HT-29 (cell line): ENCODE measurements around the gene UBL4B. TPM values are rescaled to one million over a fixed set of nuclear protein-coding genes. Genes with fewer than 3 reads are reported as not detected.

ENCODE experiments used
- DNase-seq: peaks from one replicate; pipeline ENCODE4 v3.0.0-alpha.2; 2015; ENCODE audit warnings: low spot score
- total RNA-seq: library from RNA; depleted of rRNA; stranded (reverse); fragments of >200 nt; shearing (Covaris generic); gene quantifications from 2 replicates; pipeline ENCODE4 v1.2.3, GENCODE V29; 2014; rRNA removed

UBL4B gene
- total RNA-seq, 1 experiment from 2014 or later: not detected

DNA sequence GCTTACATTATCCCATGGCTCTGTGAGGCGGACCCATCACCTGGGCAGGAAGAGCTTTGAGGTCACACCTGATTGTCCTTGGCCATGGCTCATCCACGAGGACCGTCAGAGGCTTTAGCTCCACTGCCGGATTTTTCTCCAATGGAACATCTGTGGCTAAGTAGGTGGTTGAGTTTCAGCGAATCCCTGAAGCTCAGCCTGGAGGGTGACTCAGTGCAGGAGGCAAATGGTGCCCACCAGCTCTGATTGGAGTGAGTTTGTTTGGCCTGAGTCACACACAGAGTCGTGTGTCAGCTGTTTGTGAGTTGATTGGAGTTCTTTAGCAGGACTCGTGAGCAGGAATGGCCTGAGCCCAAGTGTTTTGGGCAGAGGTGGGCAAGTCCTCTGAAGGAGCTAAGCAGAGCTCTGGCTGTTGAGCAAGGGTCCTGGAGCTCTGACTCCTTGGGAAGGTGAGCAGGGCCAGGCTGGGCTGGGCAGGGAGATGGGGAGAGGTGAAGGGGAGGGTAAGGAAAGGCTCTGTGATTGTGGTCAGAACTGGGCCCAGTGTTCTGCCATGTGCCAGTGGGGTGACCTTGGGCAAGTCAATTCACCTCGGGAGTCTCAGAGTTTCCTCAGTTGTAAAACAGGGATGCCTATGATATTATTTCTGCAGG, 40.0 kb downstream of the UBL4B start:
- no peak for DNase-seq

DNA sequence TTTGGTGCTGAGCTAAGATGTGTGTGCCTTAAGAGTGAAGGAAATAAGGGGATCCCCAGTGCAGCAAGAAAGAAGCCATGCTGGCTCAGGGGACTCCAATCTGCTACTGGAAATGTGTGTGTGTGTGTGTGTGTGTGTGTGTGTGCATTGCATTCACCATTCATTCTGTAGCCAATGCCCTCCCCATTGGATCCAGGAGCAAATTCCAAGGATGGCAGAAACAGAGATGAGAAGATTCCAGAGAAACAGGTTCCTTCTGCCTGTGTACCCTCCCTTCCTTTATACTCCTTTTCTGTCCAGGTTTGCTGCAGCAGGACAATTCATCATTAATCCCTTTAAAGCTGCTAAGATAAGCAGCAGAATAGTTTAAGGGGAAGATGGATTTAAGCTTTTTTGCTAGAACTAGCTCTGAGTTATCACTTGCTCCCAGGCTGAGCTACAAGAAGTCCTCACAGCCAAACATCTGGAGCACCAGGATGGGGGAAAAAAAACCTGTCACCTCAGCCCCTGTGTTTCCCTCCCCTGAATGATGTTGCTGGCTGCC, 41.2 kb downstream of the UBL4B start:
- no peak for DNase-seq

- peak; percentile 66 for DNase-seq
Measured at GRCh38 chr1:110155878-110156522, 43.8 kb downstream of the UBL4B start.

- no peak for DNase-seq
Measured at GRCh38 chr1:110158261-110158660, 46.0 kb downstream of the UBL4B start.

GRCh38 chr1:110159168-110159567, 46.9 kb downstream of the UBL4B start:
- no peak for DNase-seq

GRCh38 chr1:110160538-110161100, 48.4 kb downstream of the UBL4B start:
- no peak for DNase-seq

- no peak for DNase-seq
Measured at GRCh38 chr1:110161165-110161564, 48.9 kb downstream of the UBL4B start.

DNA sequence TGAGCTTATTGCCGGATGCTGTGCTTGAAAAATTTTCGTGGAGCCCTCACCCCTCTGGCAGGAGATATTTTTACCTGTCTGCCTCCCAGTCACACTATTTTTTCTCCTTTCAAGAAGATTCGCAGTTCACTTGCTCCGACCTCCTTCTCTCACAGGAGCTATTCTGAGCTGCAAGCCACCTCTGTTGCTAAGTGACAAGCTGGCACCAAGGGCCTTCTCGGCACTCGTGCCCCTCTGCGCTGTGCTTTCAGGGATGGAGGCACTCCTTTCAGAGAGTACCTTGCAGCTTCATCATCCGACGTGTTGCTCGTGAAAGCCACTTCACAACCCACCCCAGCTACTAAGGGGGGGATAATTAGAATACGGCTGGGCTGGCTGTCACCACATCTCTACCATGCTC, 49.6 kb downstream of the UBL4B start:
- no peak for DNase-seq

Other genes starting within 250 kb of the UBL4B start
- gene CSF1, start 201.6 kb upstream of the UBL4B start, total RNA-seq: 0.68 and 5.4 TPM in 2 replicates
- 45.6 and 48.7 TPM in 2 replicates for gene AHCYL1, start 127.7 kb upstream of the UBL4B start, total RNA-seq
- 24.1 and 26.8 TPM in 2 replicates for gene STRIP1, start 77.8 kb upstream of the UBL4B start, total RNA-seq
- not detected in 2 replicates for gene ALX3, start 41.8 kb upstream of the UBL4B start, total RNA-seq
- gene SLC6A17, start 38.1 kb downstream of the UBL4B start, total RNA-seq: not detected in 2 replicates
- gene KCNC4, start 97.9 kb downstream of the UBL4B start, total RNA-seq: 0.13 and 0.48 TPM in 2 replicates
- gene RBM15, start 226.9 kb downstream of the UBL4B start, total RNA-seq: 60.8 and 67.9 TPM in 2 replicates